Esophagus mucosa (tissue), 1 donor: ENCODE results near the gene SLC22A7. TPM values are rescaled to one million over a fixed set of nuclear protein-coding genes. Genes with fewer than 3 reads are reported as not detected.
"Not testable (repeated sequence)": the region's sequence is repeated elsewhere in the genome, so short reads cannot be mapped to it uniquely, and the experiment has no call there.

Experiments used
- ATAC-seq: fragments of 200-7000 bp; cut with Tn5 transposase; one replicate; pipeline ENCODE4 v1.9.1; 2020
- total RNA-seq: library from RNA; stranded (reverse); gene quantifications from one replicate; pipeline ENCODE4 v1.2.4, GENCODE V29; 2023
- donor health status: DM: yes; HTN: yes; CAD: no.

SLC22A7 gene
- total RNA-seq, 1 donor from 2014 or later = not detected

- ATAC-seq = not testable (repeated sequence)
These were observed 48.2 kb downstream of the SLC22A7 start for GRCh38 chr6:43346243-43346642.

GRCh38 chr6:43347021-43347420, 49.0 kb downstream of the SLC22A7 start:
- ATAC-seq = no peak

DNA sequence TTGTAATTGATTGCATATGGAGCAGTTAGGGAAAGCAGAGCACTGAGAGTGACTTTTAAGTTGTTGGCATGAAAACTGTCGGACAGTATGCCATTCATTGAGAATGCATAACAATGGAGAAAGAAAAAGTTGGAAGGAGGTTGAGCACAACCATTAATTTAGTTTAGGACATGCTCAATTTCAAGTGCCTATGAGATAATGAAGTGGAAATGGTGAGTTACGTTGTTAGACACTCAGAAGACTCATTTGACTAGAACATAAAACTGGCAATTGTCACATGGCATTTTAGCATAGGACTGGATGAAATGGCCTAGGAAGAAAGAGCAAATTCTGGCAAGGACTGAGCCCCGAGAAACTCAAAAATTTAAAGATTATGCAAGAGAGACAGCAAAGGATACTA, 49.4 kb downstream of the SLC22A7 start:
- no peak for ATAC-seq

DNA sequence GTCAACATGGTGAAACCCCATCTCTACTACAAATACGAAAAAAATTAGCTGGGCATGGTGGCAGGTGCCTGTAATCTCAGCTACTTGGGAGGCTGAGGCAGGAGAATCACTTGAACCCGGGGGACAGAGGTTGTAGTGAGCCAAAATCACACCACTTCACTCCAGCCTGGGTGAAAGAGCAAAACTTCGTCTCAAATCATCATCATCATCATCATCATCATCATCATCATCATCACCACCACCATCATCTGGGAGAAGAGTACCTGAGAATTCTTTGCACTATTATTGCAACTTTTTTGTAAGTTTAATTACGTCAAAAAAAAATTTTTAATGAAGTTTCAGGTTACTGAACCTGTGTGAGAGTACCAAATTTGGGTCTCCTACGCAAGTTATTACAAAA, 53.9 kb downstream of the SLC22A7 start:
- ATAC-seq = not testable (repeated sequence)

Other genes starting within 250 kb of the SLC22A7 start
- gene CUL7, start 244.4 kb upstream of the SLC22A7 start, total RNA-seq = 10.3 TPM
- 45.0 TPM for gene MRPL2, start 238.8 kb upstream of the SLC22A7 start, total RNA-seq
- gene KLC4, start 238.6 kb upstream of the SLC22A7 start, total RNA-seq = 7.5 TPM
- gene PTK7, start 221.9 kb upstream of the SLC22A7 start, total RNA-seq = 37.3 TPM
- 19.3 TPM for gene SRF, start 127.0 kb upstream of the SLC22A7 start, total RNA-seq
- 23.6 TPM for gene CUL9, start 116.1 kb upstream of the SLC22A7 start, total RNA-seq
- gene DNPH1, start 68.8 kb upstream of the SLC22A7 start, total RNA-seq = 40.2 TPM
- gene TTBK1, start 54.8 kb upstream of the SLC22A7 start, total RNA-seq = not detected
- 0.28 TPM for gene CRIP3, start 10.6 kb downstream of the SLC22A7 start, total RNA-seq
- 5.0 TPM for gene ZNF318, start 71.4 kb downstream of the SLC22A7 start, total RNA-seq
- gene ABCC10, start 129.3 kb downstream of the SLC22A7 start, total RNA-seq = 18.3 TPM
- 8.9 TPM for gene DLK2, start 157.3 kb downstream of the SLC22A7 start, total RNA-seq
- gene TJAP1, start 179.3 kb downstream of the SLC22A7 start, total RNA-seq = 8.9 TPM
- 0.20 TPM for gene LRRC73, start 212.1 kb downstream of the SLC22A7 start, total RNA-seq
- 41.8 TPM for gene YIPF3, start 218.7 kb downstream of the SLC22A7 start, total RNA-seq
- gene POLR1C, start 218.8 kb downstream of the SLC22A7 start, total RNA-seq = 33.0 TPM